ENCODE results near the gene SLC6A15. TPM values are rescaled to one million over a fixed set of nuclear protein-coding genes. Genes with fewer than 3 reads are reported as not detected.

The SLC6A15 gene
- total RNA-seq, 1 experiment from 2014 or later, result not detected

Small RNA genes lying within 50 kb of the gene (small RNA-seq; reads per million reads assigned to genes)
- not detected for gene AC128657.1

Other genes starting within 250 kb of the SLC6A15 start
- gene TSPAN19, start 123.5 kb upstream of the SLC6A15 start, total RNA-seq (2014; rRNA removed; shearing (Covaris generic); ENCODE audit: low replicate concordance), result not detected in 2 replicates
- gene LRRIQ1, start 123.6 kb upstream of the SLC6A15 start, total RNA-seq (2014; rRNA removed; shearing (Covaris generic); ENCODE audit: low replicate concordance), result not detected in 2 replicates

Data from Karpas-422 (cell line).